ENCODE results near the gene HIC1.

HIC1 gene

DNA sequence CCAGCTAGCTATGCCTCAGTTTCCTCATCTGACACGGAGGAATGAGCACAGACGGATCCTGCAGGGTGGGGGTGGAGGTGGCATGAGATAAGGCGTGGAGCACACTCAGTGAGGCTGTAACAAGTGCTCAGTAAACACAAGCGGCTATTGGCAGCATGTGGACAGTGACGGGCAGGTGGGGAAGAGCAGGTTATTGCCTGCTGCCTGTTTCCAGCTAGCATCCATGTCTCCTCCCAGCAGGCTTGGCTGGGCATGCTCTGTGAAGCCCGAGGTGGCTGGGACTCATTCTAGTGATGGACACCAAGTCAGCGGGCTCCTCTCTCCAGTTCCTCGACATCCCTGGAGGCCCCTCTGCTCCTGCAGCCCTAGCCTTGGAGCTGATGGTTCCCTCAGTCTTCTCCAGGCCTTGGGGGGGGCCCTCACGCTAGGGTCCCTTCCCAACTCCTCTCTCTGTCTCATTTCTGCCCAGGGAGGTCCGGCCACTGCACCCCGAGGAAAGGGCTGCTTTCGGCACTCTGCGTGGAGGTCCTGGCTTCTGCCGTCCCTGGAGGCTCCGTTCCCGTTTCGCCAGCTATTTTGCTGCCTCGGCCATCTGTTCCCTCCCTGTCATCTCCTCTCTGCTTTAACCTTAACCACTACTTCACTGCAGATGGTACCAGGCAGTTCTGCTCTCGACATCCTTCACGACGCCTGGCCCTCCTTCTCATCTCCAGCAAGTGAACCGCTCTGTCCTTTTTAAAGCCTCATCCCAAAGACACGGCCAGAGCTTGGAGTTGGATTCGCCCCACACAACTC lies 36.0 kb upstream of the HIC1 start:
- Histone ChIP-seq H3K4me1 (ENCODE audit: control insufficient read depth, insufficient read depth, low read length) (peaks cover 4% of the 10 kb centered on the region), H3K36me3 (ENCODE audit: control insufficient read depth, insufficient read depth, low read length) (no peaks in the 10 kb centered on the region), H3K9ac (ENCODE audit: low read depth, low read length) (no peak overlapping the region), H3K27me3 (ENCODE audit: control insufficient read depth, insufficient read depth, low read length) (peaks cover 63% of the 10 kb centered on the region), H3K9me3 (ENCODE audit: control insufficient read depth, insufficient read depth, low read length) (no peaks in the 10 kb centered on the region), H3K4me3 (ENCODE audit: low read depth, low read length) (no peak overlapping the region)

GRCh38 chr17:2019723-2020122 lies 35.2 kb upstream of the HIC1 start:
- Histone ChIP-seq H3K9me3 (ENCODE audit: control insufficient read depth, insufficient read depth, low read length) (no peaks in the 10 kb centered on the region), H3K4me3 (ENCODE audit: low read depth, low read length) (no peak overlapping the region), H3K36me3 (ENCODE audit: control insufficient read depth, insufficient read depth, low read length) (no peaks in the 10 kb centered on the region), H3K4me1 (ENCODE audit: control insufficient read depth, insufficient read depth, low read length) (peaks cover 4% of the 10 kb centered on the region), H3K27me3 (ENCODE audit: control insufficient read depth, insufficient read depth, low read length) (peaks cover 66% of the 10 kb centered on the region), H3K9ac (ENCODE audit: low read depth, low read length) (no peak overlapping the region)

DNA sequence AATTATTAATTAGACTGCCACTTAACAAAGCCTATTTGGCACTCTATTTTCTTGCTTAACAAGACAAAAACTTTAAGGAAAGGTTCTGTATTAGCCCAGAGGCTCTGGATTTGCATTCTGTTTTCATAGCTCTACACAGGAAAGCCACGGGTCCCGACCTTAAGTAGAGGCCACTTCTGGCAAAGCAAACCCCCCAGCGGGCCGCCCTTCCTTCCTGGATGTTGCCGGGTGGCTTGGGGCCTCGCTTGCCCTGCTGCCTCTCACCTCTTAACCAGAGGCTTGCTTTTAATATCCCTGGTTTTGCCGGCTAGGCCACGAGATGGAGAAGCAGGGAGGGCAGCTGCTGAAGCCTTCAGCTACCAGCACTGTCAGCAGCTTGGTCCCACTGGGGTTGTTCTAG lies 34.2 kb upstream of the HIC1 start:
- peaks cover 72% of the 10 kb centered on the region for H3K27me3 ChIP-seq (ENCODE audit: control insufficient read depth, insufficient read depth, low read length)

DNA sequence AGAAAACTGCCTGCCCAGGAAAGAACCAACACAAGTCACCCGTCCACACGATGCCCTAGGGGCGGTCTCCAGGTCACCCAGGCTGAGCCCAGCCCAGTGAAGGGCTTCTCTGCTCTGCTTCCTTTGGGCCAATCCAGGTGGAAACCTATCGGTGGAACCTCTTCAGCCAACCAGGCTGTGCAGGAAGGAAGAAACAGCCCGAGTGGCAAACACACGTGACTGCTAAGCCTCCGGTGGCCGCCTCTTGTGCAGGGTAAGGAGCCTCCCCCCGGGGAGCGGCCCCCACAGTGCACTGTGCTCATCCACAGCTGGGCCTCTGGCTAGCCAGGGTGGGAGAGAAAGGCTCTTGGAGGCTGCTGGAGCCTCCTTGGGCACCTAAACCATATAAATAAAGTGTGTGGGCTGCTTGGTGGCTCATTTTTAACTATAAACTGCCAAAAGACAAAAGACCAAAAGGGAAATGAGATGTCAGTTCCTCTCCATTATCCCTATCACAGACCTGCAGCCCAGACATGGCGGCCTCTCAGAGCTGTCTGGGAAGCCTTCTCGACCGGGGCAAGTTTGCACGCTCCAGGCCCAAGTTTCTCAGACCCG lies 32.2 kb upstream of the HIC1 start:
- Histone ChIP-seq H3K4me1 (ENCODE audit: control insufficient read depth, insufficient read depth, low read length) (peaks cover 4% of the 10 kb centered on the region), H3K9me3 (ENCODE audit: control insufficient read depth, insufficient read depth, low read length) (no peaks in the 10 kb centered on the region), H3K27me3 (ENCODE audit: control insufficient read depth, insufficient read depth, low read length) (peaks cover 87% of the 10 kb centered on the region), H3K36me3 (ENCODE audit: control insufficient read depth, insufficient read depth, low read length) (no peaks in the 10 kb centered on the region), H3K9ac (ENCODE audit: low read depth, low read length) (no peak overlapping the region), H3K4me3 (ENCODE audit: low read depth, low read length) (no peak overlapping the region)

More for the DNA sequence above, 34.2 kb upstream of the HIC1 start:
- H3K4me3 ChIP-seq (ENCODE audit: low read depth, low read length): no peak overlapping the region
- no peaks in the 10 kb centered on the region for H3K36me3 ChIP-seq (ENCODE audit: control insufficient read depth, insufficient read depth, low read length)
- H3K9ac ChIP-seq (ENCODE audit: low read depth, low read length): no peak overlapping the region
- no peaks in the 10 kb centered on the region for H3K9me3 ChIP-seq (ENCODE audit: control insufficient read depth, insufficient read depth, low read length)
- peaks cover 4% of the 10 kb centered on the region for H3K4me1 ChIP-seq (ENCODE audit: control insufficient read depth, insufficient read depth, low read length)

GRCh38 chr17:2023256-2023655 lies 31.6 kb upstream of the HIC1 start:
- Histone ChIP-seq H3K9ac (ENCODE audit: low read depth, low read length) (no peak overlapping the region), H3K9me3 (ENCODE audit: control insufficient read depth, insufficient read depth, low read length) (no peaks in the 10 kb centered on the region), H3K27me3 (ENCODE audit: control insufficient read depth, insufficient read depth, low read length) (peaks cover 88% of the 10 kb centered on the region), H3K36me3 (ENCODE audit: control insufficient read depth, insufficient read depth, low read length) (no peaks in the 10 kb centered on the region), H3K4me3 (ENCODE audit: low read depth, low read length) (no peak overlapping the region), H3K4me1 (ENCODE audit: control insufficient read depth, insufficient read depth, low read length) (peaks cover 4% of the 10 kb centered on the region)

DNA sequence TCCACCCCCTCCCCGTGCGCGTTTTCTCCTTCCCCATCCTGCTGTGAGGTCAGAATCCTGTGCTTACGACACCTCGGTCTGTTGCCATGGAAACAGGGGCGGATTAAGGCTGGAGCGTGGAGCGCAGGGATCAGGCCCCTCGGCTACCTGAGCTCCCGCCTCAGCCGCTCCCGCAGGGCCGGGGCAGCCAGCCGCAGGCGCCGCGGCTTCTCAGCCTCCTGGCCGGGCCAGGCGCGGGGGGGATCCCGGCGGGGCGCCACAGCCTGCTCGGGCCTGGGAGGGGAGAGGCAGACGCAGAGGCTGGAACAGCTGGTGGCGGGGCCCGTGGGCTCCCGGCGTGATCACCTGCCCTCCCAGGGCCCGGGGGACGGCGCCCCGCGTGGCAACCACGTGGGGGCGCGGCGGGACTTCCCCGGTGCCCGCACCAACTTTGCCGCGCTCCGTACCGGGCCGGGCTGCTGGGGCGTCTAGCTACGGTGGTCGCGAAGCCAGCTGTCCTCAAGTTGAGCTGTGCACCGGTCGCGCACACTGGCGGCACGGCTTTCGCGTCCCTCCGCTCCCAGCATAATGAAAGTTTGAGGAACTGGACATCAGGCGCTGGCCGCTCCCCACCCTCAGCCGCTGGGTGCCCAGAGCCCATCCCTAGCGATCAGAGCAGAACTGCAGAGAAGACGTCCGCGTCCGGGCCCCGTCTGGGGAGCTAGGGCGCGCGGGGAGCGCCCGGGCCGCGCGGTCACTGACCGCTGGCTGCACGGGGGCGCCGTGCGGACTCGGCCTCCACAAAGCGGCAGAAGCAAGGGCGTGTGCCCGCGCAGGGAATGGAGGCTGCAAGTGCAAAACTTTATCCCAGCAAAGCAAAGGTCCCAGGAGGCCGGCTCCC lies 31.0 kb upstream of the HIC1 start:
- Histone ChIP-seq H3K27me3 (ENCODE audit: control insufficient read depth, insufficient read depth, low read length) (peaks cover 88% of the 10 kb centered on the region), H3K4me3 (ENCODE audit: low read depth, low read length) (peak overlapping the region; percentile 43), H3K4me1 (ENCODE audit: control insufficient read depth, insufficient read depth, low read length) (peaks cover 4% of the 10 kb centered on the region), H3K9ac (ENCODE audit: low read depth, low read length) (no peak overlapping the region), H3K9me3 (ENCODE audit: control insufficient read depth, insufficient read depth, low read length) (no peaks in the 10 kb centered on the region), H3K36me3 (ENCODE audit: control insufficient read depth, insufficient read depth, low read length) (no peaks in the 10 kb centered on the region)

GRCh38 chr17:2024572-2025219 lies 30.2 kb upstream of the HIC1 start:
- Histone ChIP-seq H3K4me1 (ENCODE audit: control insufficient read depth, insufficient read depth, low read length) (peaks cover 4% of the 10 kb centered on the region), H3K9me3 (ENCODE audit: control insufficient read depth, insufficient read depth, low read length) (no peaks in the 10 kb centered on the region), H3K27me3 (ENCODE audit: control insufficient read depth, insufficient read depth, low read length) (peaks cover 88% of the 10 kb centered on the region), H3K9ac (ENCODE audit: low read depth, low read length) (no peak overlapping the region), H3K36me3 (ENCODE audit: control insufficient read depth, insufficient read depth, low read length) (no peaks in the 10 kb centered on the region), H3K4me3 (ENCODE audit: low read depth, low read length) (peak overlapping the region; percentile 43)

GRCh38 chr17:2025220-2025621 lies 29.7 kb upstream of the HIC1 start, which contains the start of gene RTN4RL1:
Gene RTN4RL1 (minus strand): TSS chr17:2025334. CDS start chr17:2024865, 469 bp downstream.
- peaks cover 83% of the 10 kb centered on the region for H3K27me3 ChIP-seq (ENCODE audit: control insufficient read depth, insufficient read depth, low read length)
- no peak within 1 kb of the TSS for H3K9ac ChIP-seq (ENCODE audit: low read depth, low read length)
- H3K4me1 ChIP-seq (ENCODE audit: control insufficient read depth, insufficient read depth, low read length): peaks cover 4% of the 10 kb centered on the region
- no peaks in the 10 kb centered on the region for H3K36me3 ChIP-seq (ENCODE audit: control insufficient read depth, insufficient read depth, low read length)
- no peaks in the 10 kb centered on the region for H3K9me3 ChIP-seq (ENCODE audit: control insufficient read depth, insufficient read depth, low read length)
- H3K4me3 ChIP-seq (ENCODE audit: low read depth, low read length): peak within 1 kb of the TSS; percentile 43

GRCh38 chr17:2025622-2026309 lies 29.1 kb upstream of the HIC1 start:
- Histone ChIP-seq H3K9ac (ENCODE audit: low read depth, low read length) (no peak overlapping the region), H3K4me1 (ENCODE audit: control insufficient read depth, insufficient read depth, low read length) (peaks cover 4% of the 10 kb centered on the region), H3K27me3 (ENCODE audit: control insufficient read depth, insufficient read depth, low read length) (peaks cover 78% of the 10 kb centered on the region), H3K4me3 (ENCODE audit: low read depth, low read length) (peak overlapping the region; percentile 43), H3K9me3 (ENCODE audit: control insufficient read depth, insufficient read depth, low read length) (no peaks in the 10 kb centered on the region), H3K36me3 (ENCODE audit: control insufficient read depth, insufficient read depth, low read length) (no peaks in the 10 kb centered on the region)

GRCh38 chr17:2027528-2028233 lies 27.2 kb upstream of the HIC1 start:
- H3K27me3 ChIP-seq (ENCODE audit: control insufficient read depth, insufficient read depth, low read length): peaks cover 66% of the 10 kb centered on the region
- H3K4me1 ChIP-seq (ENCODE audit: control insufficient read depth, insufficient read depth, low read length): peaks cover 6% of the 10 kb centered on the region
- no peaks in the 10 kb centered on the region for H3K9me3 ChIP-seq (ENCODE audit: control insufficient read depth, insufficient read depth, low read length)
- no peak overlapping the region for H3K9ac ChIP-seq (ENCODE audit: low read depth, low read length)
- H3K4me3 ChIP-seq (ENCODE audit: low read depth, low read length): no peak overlapping the region
- H3K36me3 ChIP-seq (ENCODE audit: control insufficient read depth, insufficient read depth, low read length): no peaks in the 10 kb centered on the region
